ENCODE results near the gene HAO2. TPM values are rescaled to one million over a fixed set of nuclear protein-coding genes. Genes with fewer than 3 reads are reported as not detected.
"Not testable (repeated sequence)": the region's sequence is repeated elsewhere in the genome, so short reads cannot be mapped to it uniquely, and the experiment has no call there.

HAO2 gene
- total RNA-seq, 1 donor from 2014 or later = not detected

- H3K27me3 Mint-ChIP-seq (ENCODE audit: low read depth) = peaks cover under 1% of the 10 kb centered on the region
- TF ChIP-seq CTCF (IDR thresholded peaks at IDR 0.05; ENCODE audit: unreplicated experiment) = no peak
- no peaks in the 10 kb centered on the region for H3K9me3 Mint-ChIP-seq
- H3K4me1 Mint-ChIP-seq = peaks cover 39% of the 10 kb centered on the region
- no peaks in the 10 kb centered on the region for H3K36me3 Mint-ChIP-seq
- no peak overlapping the region for H3K27ac Mint-ChIP-seq
- H3K4me3 Mint-ChIP-seq = no peak overlapping the region
- no peak for DNase-seq (ENCODE audit: low spot score in 2 of 2, unreplicated experiment in 2 of 2)
These were observed 37.4 kb upstream of the HAO2 start for GRCh38 chr1:119331190-119331515.

- Mint-ChIP-seq H3K36me3 (no peaks in the 10 kb centered on the region), H3K27me3 (ENCODE audit: low read depth) (no peaks in the 10 kb centered on the region), H3K9me3 (no peaks in the 10 kb centered on the region), H3K27ac (no peak overlapping the region), H3K4me1 (peaks cover 37% of the 10 kb centered on the region), H3K4me3 (no peak overlapping the region)
- no peak for TF ChIP-seq CTCF (IDR thresholded peaks at IDR 0.05; ENCODE audit: unreplicated experiment)
- DNase-seq (ENCODE audit: low spot score in 2 of 2, unreplicated experiment in 2 of 2) = no peak
These were observed 36.7 kb upstream of the HAO2 start for GRCh38 chr1:119331915-119332314.

- Mint-ChIP-seq H3K36me3 (no peaks in the 10 kb centered on the region), H3K27ac (no peak overlapping the region), H3K4me3 (no peak overlapping the region), H3K27me3 (ENCODE audit: low read depth) (no peaks in the 10 kb centered on the region), H3K4me1 (peaks cover 32% of the 10 kb centered on the region), H3K9me3 (no peaks in the 10 kb centered on the region)
- TF ChIP-seq CTCF (IDR thresholded peaks at IDR 0.05; ENCODE audit: unreplicated experiment) = no peak
- no peak for DNase-seq (ENCODE audit: low spot score in 2 of 2, unreplicated experiment in 2 of 2)
These were observed 36.0 kb upstream of the HAO2 start for GRCh38 chr1:119332622-119333021.

- Mint-ChIP-seq H3K27me3 (ENCODE audit: low read depth) (no peaks in the 10 kb centered on the region), H3K4me1 (peaks cover 28% of the 10 kb centered on the region), H3K9me3 (no peaks in the 10 kb centered on the region), H3K36me3 (no peaks in the 10 kb centered on the region), H3K4me3 (no peak overlapping the region), H3K27ac (no peak overlapping the region)
- TF ChIP-seq CTCF (IDR thresholded peaks at IDR 0.05; ENCODE audit: unreplicated experiment) = no peak
- DNase-seq (ENCODE audit: low spot score in 2 of 2, unreplicated experiment in 2 of 2) = no peak
These were observed 35.3 kb upstream of the HAO2 start for GRCh38 chr1:119333163-119333896.

DNA sequence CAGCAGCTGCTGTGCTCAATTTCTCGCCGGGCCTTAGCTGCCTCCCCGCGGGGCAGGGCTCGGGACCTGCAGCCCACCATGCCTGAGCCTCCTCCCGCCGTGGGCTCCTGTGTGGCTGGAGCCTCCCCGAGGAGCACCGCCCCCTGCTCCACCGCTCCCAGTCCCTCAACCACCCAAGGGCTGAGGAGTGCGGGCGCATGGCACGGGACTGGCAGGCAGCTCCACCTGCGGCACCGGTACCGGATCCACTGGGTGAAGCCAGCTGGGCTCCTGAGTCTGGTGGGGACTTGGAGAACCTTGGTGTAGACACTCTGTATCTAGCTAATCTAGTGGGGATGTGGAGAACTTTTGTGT, 34.7 kb upstream of the HAO2 start:
- not testable (repeated sequence) for H3K27ac Mint-ChIP-seq; H3K9me3 Mint-ChIP-seq; DNase-seq (ENCODE audit: low spot score in 2 of 2, unreplicated experiment in 2 of 2); H3K36me3 Mint-ChIP-seq; H3K27me3 Mint-ChIP-seq (ENCODE audit: low read depth); H3K4me3 Mint-ChIP-seq
- H3K4me1 Mint-ChIP-seq = peaks cover 28% of the 10 kb centered on the region

- no peaks in the 10 kb centered on the region for H3K9me3 Mint-ChIP-seq
- H3K36me3 Mint-ChIP-seq = no peaks in the 10 kb centered on the region
- TF ChIP-seq CTCF (IDR thresholded peaks at IDR 0.05; ENCODE audit: unreplicated experiment) = no peak
- no peak for DNase-seq (ENCODE audit: low spot score in 2 of 2, unreplicated experiment in 2 of 2)
- peaks cover 22% of the 10 kb centered on the region for H3K4me1 Mint-ChIP-seq
- no peaks in the 10 kb centered on the region for H3K27me3 Mint-ChIP-seq (ENCODE audit: low read depth)
- no peak overlapping the region for H3K4me3 Mint-ChIP-seq
- H3K27ac Mint-ChIP-seq = no peak overlapping the region
These were observed 31.7 kb upstream of the HAO2 start for GRCh38 chr1:119336848-119337247.

All from mesothelial cell of epicardium (in vitro differentiated cells).